Activated B cell treated with CpG ODN at 0.5 μM for 24 hours (primary cell): ENCODE measurements around the gene DAPK1. TPM values are rescaled to one million over a fixed set of nuclear protein-coding genes. Genes with fewer than 3 reads are reported as not detected.

Experiments
- ATAC-seq: fragments of 200-7000 bp; cut with Tn5 transposase; one replicate; pipeline ENCODE4 v1.10.0; 2021; ENCODE audit warnings: low read depth, mild to moderate bottlenecking, moderate library complexity
- CTCF ChIA-PET: fragments of 350-600 bp; sonication (Branson Sonifier 250); formaldehyde crosslinking; loops from one replicate; lab custom pipeline; 2021; ENCODE audit warnings: antibody characterized with exemption; lab: Charles Lee
- POLR2A ChIA-PET: fragments of 350-600 bp; sonication (Branson Sonifier 250); formaldehyde crosslinking; loops from one replicate; lab custom pipeline; 2021; ENCODE audit warnings: antibody characterized with exemption; lab: Charles Lee
- DNase-seq: peaks from one replicate; pipeline ENCODE4 v3.0.0; 2022
- H3K27ac Mint-ChIP-seq: one replicate; pipeline ENCODE4 v1.8.0; 2020; ENCODE audit warnings: mixed read lengths
- H3K27me3 Mint-ChIP-seq: one replicate; pipeline ENCODE4 v1.8.0; 2021; ENCODE audit warnings: mixed read lengths
- H3K36me3 Mint-ChIP-seq: one replicate; pipeline ENCODE4 v1.8.0; 2021; ENCODE audit warnings: low read depth, mixed read lengths
- H3K4me1 Mint-ChIP-seq: one replicate; pipeline ENCODE4 v1.8.0; 2021; ENCODE audit warnings: mixed read lengths
- H3K4me3 Mint-ChIP-seq: one replicate; pipeline ENCODE4 v1.8.0; 2020; ENCODE audit warnings: mild to moderate bottlenecking, mixed read lengths
- H3K9me3 Mint-ChIP-seq: one replicate; pipeline ENCODE4 v1.8.0; 2020; ENCODE audit warnings: mixed read lengths
- intact Hi-C: fragments of 100-400 bp; cut with micrococcal nuclease; formaldehyde crosslinking; loops from one replicate; pipeline ENCODE4 v1.15.1; 2024
- total RNA-seq: library from RNA; stranded (reverse); gene quantifications from 2 replicates; pipeline ENCODE4 v1.2.3, GENCODE V29; 2022
- TF ChIP-seq, protein P1 (sequence below): fragments of 200-600 bp; IDR thresholded peaks from one replicate; pipeline ENCODE4 v1.8.0; 2022; ENCODE audit warnings: antibody characterized with exemption, mild to moderate bottlenecking

DAPK1 gene
- total RNA-seq, 1 donor from 2014 or later: 1.0 TPM

- Mint-ChIP-seq H3K27me3 (no peaks in the 10 kb centered on the region), H3K4me3 (no peak overlapping the region), H3K27ac (no peak overlapping the region), H3K9me3 (no peaks in the 10 kb centered on the region), H3K36me3 (no peaks in the 10 kb centered on the region), H3K4me1 (peaks cover 3% of the 10 kb centered on the region)
- ChIA-PET POLR2A (no interaction called here), CTCF (no interaction called here)
- ATAC-seq: no peak
- TF ChIP-seq, protein P1, sequence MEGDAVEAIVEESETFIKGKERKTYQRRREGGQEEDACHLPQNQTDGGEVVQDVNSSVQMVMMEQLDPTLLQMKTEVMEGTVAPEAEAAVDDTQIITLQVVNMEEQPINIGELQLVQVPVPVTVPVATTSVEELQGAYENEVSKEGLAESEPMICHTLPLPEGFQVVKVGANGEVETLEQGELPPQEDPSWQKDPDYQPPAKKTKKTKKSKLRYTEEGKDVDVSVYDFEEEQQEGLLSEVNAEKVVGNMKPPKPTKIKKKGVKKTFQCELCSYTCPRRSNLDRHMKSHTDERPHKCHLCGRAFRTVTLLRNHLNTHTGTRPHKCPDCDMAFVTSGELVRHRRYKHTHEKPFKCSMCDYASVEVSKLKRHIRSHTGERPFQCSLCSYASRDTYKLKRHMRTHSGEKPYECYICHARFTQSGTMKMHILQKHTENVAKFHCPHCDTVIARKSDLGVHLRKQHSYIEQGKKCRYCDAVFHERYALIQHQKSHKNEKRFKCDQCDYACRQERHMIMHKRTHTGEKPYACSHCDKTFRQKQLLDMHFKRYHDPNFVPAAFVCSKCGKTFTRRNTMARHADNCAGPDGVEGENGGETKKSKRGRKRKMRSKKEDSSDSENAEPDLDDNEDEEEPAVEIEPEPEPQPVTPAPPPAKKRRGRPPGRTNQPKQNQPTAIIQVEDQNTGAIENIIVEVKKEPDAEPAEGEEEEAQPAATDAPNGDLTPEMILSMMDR: no peak
- intact Hi-C loops: no loop called here
- DNase-seq: no peak
Observed at GRCh38 chr9:87710443-87710842, 212.8 kb downstream of the DAPK1 start.

DNA sequence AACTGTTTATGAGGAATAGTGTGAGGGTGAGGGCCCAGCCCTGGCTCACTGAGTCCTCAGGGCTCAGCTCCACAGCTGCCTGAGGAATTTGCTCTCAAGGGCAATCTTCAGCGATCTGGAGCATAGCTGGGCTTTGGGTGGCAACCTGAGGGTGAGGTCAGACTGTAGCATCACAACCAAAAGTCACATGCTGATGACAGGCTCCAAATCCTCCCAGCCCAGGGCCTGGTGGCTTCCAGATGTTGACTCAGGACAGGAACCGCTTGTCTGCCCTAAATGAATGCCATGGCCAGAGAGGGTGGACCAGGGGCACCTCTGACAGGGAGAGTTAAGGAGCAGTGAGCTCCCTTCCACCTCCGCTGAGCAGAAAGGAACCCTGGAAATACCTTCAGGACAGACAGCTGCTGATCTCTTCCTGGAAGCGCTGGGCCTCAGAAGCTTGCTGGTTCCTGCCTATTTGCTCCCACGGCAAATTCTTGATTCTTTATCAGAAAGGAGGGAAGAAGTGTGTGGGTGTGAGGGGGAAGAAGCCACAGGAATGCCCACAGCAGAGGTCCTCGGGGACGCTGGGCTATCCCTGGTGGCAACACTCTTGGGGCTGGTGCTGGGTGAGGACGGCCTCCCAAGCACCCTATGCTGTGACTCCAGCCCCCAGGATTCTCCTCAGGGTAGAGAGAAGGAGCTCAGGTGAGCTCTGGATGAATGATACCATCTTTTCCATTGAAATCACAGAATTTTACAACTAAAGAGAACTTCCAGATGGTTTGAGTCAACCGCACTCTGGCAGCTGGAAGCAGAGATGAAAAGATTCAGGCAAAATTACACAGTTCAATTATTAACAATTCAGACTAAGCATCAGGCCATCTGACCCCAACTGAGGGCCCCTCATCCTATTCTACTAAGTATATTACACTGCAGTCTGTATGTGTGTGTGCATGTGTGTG lies 214.5 kb downstream of the DAPK1 start:
- Mint-ChIP-seq H3K4me1 (peaks cover 3% of the 10 kb centered on the region), H3K9me3 (no peaks in the 10 kb centered on the region), H3K27ac (no peak overlapping the region), H3K4me3 (no peak overlapping the region), H3K36me3 (no peaks in the 10 kb centered on the region), H3K27me3 (no peaks in the 10 kb centered on the region)
- intact Hi-C loops: no loop called here
- DNase-seq (no peak), ATAC-seq (no peak)
- TF ChIP-seq, protein P1: no peak
- ChIA-PET CTCF (no interaction called here), POLR2A (no interaction called here)

- DNase-seq: no peak
- Mint-ChIP-seq H3K4me3 (no peak overlapping the region), H3K36me3 (no peaks in the 10 kb centered on the region), H3K4me1 (peaks cover 3% of the 10 kb centered on the region), H3K27me3 (no peaks in the 10 kb centered on the region), H3K27ac (no peak overlapping the region), H3K9me3 (no peaks in the 10 kb centered on the region)
- CTCF ChIA-PET: no interaction called here
- intact Hi-C loops: no loop called here
- TF ChIP-seq, protein P1: no peak
- POLR2A ChIA-PET: no interaction called here
- ATAC-seq: no peak
Observed at GRCh38 chr9:87712801-87713277, 215.2 kb downstream of the DAPK1 start.

DNA sequence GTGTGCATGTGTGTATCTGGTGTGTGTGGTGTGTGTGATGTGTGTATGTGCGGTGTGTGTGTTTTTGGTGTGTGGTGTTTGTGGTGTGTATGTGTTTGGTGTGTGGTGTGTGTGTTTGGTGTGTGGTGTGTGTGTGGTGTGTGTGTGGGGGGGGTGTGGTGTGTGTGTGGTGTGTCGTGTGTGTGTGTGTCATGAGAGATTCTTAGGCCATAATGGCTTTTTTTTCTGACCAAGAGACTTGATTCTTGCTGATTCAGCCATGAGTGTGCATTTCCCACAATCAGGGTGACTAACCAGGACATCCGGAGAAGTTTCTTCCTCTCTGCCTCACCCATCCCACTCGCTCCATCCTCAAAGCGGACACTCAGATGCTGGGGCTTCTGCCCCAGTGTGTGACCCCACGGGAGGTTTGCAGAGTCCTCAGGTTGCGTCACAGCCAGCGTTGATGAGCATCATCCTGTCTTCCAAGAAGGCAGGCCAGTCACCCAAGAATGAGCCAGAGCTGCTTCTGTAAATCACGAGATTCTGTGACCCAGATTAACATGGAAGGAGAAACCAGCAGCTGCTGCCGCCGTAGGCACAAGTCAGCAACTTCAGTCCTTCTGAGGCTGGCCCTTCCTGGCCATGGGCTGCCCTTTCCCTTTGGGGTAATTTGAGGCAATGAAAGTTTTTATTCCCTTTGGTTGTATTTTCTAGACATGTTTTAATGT lies 215.8 kb downstream of the DAPK1 start:
- H3K27ac Mint-ChIP-seq: no peak overlapping the region
- TF ChIP-seq, protein P1: no peak
- no peaks in the 10 kb centered on the region for H3K9me3 Mint-ChIP-seq
- ATAC-seq (no peak), DNase-seq (no peak)
- intact Hi-C loops: no loop called here
- ChIA-PET POLR2A (no interaction called here), CTCF (no interaction called here)
- H3K27me3 Mint-ChIP-seq: no peaks in the 10 kb centered on the region
- no peak overlapping the region for H3K4me3 Mint-ChIP-seq
- peaks cover 3% of the 10 kb centered on the region for H3K4me1 Mint-ChIP-seq
- H3K36me3 Mint-ChIP-seq: no peaks in the 10 kb centered on the region

GRCh38 chr9:87713988-87714330 lies 216.3 kb downstream of the DAPK1 start:
- no peaks in the 10 kb centered on the region for H3K36me3 Mint-ChIP-seq
- no peak overlapping the region for H3K27ac Mint-ChIP-seq
- H3K9me3 Mint-ChIP-seq: no peaks in the 10 kb centered on the region
- TF ChIP-seq, protein P1: no peak
- no peaks in the 10 kb centered on the region for H3K27me3 Mint-ChIP-seq
- intact Hi-C loops: no loop called here
- no peak for DNase-seq
- no peaks in the 10 kb centered on the region for H3K4me1 Mint-ChIP-seq
- CTCF ChIA-PET: no interaction called here
- POLR2A ChIA-PET: no interaction called here
- no peak overlapping the region for H3K4me3 Mint-ChIP-seq
- no peak for ATAC-seq
